Inflammatory macrophage treated with lipopolysaccharide for 1 hour (primary cell): ENCODE results near the gene MEX3B.

ENCODE experiments used
- DNase-seq, 2 donors: peaks; one replicate each; pipeline ENCODE4 v3.0.0-alpha.2; 2020 to 2022

MEX3B gene

GRCh38 chr15:82045892-82046665 is at the start of gene MEX3B:
Gene MEX3B, minus strand, starts transcription at chr15:82046018. Its CDS starts 313 bp downstream, at chr15:82045705.
- peak; percentile 94 for DNase-seq

- no peak for DNase-seq
These were observed 48.0 kb upstream of the MEX3B start for GRCh38 chr15:82093774-82094211.

- DNase-seq: no peak
These were observed 47.5 kb upstream of the MEX3B start for GRCh38 chr15:82093325-82093724.

GRCh38 chr15:82091636-82092140 is 45.9 kb upstream of the MEX3B start:
- no peak for DNase-seq

GRCh38 chr15:82086243-82086995 is 40.6 kb upstream of the MEX3B start:
- no peak for DNase-seq

GRCh38 chr15:82081914-82082762 is 36.3 kb upstream of the MEX3B start:
- no peak for DNase-seq

- DNase-seq: no peak
These were observed 35.0 kb upstream of the MEX3B start for GRCh38 chr15:82080774-82081173.

- DNase-seq: no peak
These were observed 33.9 kb upstream of the MEX3B start for GRCh38 chr15:82079736-82080135.

- DNase-seq: no peak
These were observed 28.8 kb upstream of the MEX3B start for GRCh38 chr15:82074610-82075009.

- no peak for DNase-seq
These were observed 27.2 kb upstream of the MEX3B start for GRCh38 chr15:82072926-82073537.

GRCh38 chr15:82066455-82066854 is 20.6 kb upstream of the MEX3B start:
- DNase-seq: no peak

- peak in 1 of 2 donors; percentile 2 for DNase-seq
These were observed 19.0 kb upstream of the MEX3B start for GRCh38 chr15:82064824-82065223.

GRCh38 chr15:82062479-82063454 is 16.9 kb upstream of the MEX3B start:
- no peak for DNase-seq

GRCh38 chr15:82060817-82061216 is 15.0 kb upstream of the MEX3B start:
- DNase-seq: no peak

- no peak for DNase-seq
These were observed 12.8 kb upstream of the MEX3B start for GRCh38 chr15:82058517-82059204.

GRCh38 chr15:82058026-82058425 is 12.2 kb upstream of the MEX3B start:
- no peak for DNase-seq

- no peak for DNase-seq
These were observed 11.4 kb upstream of the MEX3B start for GRCh38 chr15:82056958-82057823.

- no peak for DNase-seq
These were observed 6.9 kb upstream of the MEX3B start for GRCh38 chr15:82052751-82053150.

GRCh38 chr15:82051664-82052063 is 5.8 kb upstream of the MEX3B start:
- no peak for DNase-seq

GRCh38 chr15:82048811-82049210 is 3.0 kb upstream of the MEX3B start:
- DNase-seq: no peak
